ENCODE results near the gene RDH11.
"Not testable (repeated sequence)": the region's sequence is repeated elsewhere in the genome, so short reads cannot be mapped to it uniquely, and the experiment has no call there.

Gene RDH11

DNA sequence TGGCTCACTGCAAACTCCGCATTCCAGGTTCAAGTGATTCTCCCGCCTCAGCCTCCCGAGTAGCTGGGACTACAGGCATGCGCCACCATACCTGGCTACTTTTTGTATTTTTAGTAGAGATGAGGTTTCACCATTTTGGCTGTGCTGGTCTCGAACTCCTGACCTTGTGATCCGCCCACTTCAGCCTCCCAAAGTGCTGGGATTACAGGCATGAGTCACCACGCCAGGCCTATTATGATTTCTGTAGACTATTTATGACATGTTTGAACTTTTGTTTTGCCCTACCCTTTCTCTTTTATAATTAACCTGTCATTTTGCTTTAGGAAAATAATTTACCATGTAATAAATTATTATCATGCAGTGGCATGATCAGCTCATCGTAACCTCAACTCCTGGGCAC is 5.9 kb upstream of the RDH11 start, which contains the start of gene RDH12:
Gene RDH12 (plus strand): TSS at position 395 of the 400 bp plus-strand sequence. CDS start 20,757 bp downstream, outside the sequence.
- not testable (repeated sequence) for DNase-seq

DNA sequence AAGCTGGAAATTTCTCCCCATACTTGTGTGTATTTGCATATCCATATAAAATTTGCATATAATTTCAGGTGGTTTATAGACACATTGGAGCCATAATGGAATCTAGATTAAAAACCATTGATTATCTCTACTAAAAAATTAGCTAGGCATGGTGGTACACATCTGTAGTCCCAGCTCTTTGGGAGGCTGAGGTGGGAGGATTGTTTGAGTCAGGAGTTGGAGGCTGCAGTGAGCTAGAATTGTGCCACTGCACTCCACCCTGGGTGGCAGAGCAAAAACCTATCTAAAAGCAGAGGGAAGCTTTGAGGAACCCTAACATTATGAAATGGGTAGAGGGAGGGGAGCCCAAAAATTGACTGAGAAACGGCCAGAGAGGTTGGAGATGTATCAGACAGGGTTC is 2.6 kb upstream of the RDH11 start:
- DNase-seq: no peak

DNA sequence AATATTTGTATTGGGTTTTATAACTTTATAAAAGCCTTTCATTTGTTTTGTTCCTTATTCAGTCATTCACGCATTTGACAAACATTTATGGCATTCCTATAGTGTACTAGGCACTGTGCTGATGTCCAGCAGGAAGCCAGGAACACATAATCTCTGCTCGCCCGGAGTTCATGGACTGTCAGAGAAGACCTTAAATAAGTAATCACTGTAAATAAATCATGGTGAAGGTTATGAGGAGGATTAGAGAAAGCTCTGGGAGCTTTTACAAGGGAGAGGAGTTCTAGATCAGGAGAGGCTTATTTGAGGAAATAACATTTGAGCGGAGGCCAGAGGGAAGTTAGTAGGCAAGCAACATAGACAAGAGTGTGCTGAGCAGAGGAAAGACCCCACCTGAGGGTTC is 1.4 kb upstream of the RDH11 start:
- peak; percentile 17 to 32 (median 28) for DNase-seq

DNA sequence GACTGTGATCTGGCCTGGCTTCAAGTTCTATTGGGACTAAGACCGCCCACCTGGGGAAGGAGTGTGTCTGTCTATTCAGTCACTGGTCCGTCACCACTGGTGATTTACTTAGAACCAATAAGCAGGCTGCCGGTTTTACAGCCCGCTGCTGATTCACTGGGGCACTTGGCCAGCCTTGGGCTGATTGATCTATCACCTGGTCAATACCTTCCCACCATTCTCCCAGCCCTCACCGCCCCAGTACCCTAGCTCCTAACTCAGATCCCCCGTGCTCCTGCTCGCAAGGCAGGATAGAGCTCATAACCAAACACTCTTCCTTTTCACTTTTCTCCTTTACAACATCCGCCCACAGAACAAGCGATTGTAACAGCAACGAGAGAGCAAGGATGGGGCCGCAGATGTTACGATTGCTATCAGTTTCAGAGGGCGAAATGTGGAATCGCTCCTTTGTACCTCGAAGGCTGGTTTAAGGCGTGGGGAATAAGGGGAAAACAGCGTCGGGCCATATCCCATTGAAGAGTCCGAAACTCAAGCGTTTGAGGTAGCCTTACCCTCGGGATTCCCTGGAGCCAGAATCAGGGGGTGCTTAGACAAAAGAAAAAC is 672 bp downstream of the RDH11 start:
- peak; percentile 88 to 95 (median 92) for DNase-seq

DNA sequence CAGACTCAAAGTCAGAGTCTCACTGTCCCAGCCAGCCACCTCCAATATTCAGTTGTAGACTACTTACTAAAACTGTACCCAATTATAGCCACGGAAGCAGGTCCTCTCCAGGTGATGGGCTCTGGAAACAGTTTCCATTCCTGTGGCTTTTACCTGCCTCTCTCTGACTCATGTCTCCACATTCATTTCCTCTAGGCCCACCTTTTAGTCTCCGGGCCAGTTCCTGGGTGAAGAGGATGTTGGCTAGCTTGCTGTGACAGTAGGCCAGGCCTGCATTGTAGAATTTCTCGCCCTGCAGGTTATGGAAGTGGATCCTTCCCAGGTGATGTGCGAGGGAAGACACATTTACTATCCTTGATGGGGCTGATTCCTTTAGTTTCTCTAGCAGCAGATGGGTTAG is 5.6 kb downstream of the RDH11 start:
- DNase-seq: no peak

DNA sequence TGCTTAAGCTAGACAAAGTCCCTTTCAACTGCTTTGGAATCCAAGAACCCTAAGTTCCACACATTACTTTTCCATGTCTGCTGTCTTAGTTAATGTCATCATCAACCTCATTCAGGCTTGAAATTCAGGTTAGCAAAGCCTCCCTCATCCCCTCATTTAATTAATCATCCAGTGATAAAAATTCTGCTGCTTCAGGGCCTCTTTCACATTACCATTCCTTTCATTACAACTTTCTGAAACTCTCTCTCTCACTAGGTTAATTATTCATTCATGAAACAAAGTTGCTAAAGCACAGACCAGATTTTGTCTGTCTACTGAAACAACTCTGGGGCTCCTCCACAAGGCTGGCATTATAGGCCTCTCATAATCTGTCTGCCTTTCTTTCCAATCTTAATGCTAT is 11.7 kb downstream of the RDH11 start:
- no peak for DNase-seq

DNA sequence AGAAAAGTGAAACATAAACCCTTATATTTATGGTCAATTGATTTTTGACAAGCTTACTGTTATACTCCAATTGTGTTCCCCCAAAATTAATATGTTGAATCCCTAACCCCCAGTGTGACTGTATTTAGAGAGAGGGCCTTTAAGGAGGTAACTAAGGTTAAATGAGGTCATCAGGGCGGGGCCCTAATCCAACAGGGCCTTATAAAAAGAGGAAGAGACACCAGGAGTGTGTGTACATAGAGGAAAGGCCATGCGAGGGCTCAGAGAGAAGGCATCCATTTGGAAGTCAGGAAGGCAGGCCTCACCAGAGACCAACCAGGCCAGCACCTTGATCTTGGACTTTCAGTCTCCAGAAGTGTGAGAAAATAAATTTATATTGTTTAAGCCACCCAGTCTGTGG is 14.6 kb downstream of the RDH11 start:
- peak; percentile 89 to 90 (median 89) for DNase-seq

DNA sequence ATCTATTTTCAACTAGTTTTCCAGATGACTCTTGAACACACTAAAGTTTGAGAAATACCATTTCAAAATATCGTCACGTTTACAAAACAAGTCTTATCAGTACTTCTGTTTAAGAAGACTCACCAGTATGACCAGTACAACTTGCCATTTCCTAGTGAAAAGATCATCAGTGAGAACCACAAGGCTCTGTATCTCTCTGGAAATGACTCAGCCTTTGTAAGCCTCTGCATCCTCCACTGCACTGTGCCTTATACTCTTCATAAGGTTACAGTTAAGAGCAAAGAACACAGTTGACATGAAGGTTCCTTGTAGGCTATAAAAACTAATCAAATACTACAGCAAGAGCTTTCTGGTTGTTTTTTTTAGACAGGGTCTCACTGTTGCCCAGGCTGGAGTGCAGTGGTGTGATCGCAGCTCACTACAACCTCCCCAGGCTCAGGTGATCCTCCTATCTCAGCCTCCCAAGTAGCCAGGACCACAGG is 15.4 kb downstream of the RDH11 start:
- peak; percentile 56 to 85 (median 82) for DNase-seq

DNA sequence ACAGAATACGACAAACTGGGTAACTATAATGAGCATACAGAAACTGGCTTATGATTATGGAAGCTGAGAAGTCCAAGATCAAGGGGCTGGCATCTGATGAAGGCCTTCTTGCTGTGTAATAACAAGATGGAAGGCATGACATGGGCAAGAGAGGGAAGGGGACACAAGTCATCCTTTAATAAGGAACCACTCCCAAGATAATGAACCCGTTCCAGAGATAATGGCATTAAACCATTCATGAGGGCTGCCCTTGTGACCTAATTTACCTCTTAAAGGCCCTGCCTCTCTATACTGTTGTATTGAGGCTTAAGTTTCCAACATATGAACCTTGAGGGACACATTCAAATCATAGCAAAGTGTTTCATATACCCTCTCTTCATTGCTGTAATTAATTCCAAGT is 16.6 kb downstream of the RDH11 start:
- no peak for DNase-seq

DNA sequence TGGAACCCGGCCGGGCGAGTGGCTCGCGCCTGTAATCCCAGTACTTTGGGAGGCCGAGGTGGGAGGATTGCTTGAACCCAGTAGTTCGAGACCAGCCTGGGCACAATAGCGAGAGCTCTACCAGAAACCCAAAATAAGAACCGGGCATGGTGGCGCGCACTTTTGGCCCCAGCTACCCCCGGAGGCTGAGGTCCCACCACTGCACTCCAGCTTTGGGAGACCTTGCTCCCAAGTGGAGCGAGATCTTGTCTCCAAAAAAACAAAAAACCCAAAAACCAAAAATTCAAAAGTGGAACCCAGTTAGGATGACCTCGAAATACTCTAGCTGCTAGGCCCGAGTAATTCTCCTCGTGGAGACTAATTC is 20.4 kb downstream of the RDH11 start:
- DNase-seq: no peak

DNA sequence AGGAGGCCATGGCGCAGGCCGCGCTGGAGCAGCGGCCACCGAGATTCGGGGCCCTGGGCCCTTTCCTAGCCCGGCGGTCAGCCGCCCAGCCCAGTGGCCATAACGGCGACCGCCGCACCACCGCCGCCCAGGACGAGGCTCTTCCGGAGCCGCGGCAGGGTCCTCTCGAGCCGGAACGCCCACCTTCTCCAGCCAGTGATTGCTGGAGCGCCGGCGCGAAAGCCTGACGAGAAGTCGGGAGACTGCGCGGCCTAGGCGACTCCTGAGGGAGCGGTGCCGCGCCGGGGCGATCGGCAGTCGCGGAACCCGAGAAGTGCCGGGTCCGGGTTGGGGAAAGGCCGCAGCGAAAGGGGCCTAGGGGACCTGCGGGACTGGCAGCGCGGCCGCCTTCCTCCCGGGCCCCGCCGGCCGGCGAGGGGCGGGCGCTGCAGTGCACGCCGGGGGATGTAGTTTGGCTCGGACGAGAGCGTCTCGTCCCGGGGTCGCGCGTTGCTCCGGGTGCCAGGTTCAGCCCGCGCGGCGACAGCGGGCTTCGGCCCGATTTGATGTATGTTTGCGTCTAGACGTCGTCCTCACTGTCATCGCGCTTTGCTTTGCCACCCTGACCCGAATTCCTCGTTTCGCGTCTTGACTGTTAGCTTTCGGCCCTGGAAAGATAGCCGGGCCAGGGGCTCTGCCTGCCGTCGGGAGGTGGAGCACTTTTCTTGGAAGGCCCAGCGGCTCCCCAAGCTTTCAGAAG is 20.9 kb downstream of the RDH11 start, which contains the start of gene VTI1B:
Gene VTI1B (minus strand): TSS at position 153 of the 739 bp plus-strand sequence. CDS start 143 bp downstream, at position 10.
- peak; percentile 85 to 95 (median 89) for DNase-seq

DNA sequence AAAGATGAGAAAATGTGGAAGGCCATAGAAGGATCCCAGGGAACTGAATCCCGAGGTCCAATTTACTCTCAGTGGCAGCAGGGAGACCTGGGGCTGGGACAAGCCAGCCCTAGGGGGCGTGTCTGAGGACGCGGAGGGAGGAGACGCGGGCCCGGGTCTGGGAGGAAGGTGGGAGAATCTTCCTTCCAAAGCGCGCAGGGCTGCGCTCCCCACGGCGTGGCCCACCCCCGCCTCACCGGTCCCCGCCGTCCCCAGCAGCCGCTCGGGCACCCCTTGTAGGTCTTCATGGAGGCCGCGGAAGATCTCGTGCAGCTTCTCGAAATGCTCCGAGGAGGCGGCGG is 21.5 kb downstream of the RDH11 start:
- DNase-seq: peak; percentile 69 to 85 (median 71)

DNA sequence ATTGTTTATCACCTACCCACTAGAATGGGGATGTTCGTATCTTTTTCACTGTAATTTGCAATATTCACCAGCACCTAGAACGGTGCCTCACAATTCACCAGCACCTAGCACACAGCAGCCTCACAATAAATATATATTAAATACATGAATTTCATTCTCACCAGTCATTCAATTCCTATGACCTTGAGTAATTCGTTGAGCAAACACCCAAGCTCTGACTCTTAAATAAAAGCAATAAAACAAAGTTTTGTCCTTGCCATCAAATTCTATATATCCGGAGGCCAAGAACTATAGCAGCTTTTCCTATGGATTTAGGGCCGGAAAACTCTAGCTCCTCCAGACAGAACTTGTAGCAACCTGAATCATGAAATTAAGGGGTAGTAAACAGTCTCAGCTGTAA is 22.1 kb downstream of the RDH11 start:
- DNase-seq: no peak

DNA sequence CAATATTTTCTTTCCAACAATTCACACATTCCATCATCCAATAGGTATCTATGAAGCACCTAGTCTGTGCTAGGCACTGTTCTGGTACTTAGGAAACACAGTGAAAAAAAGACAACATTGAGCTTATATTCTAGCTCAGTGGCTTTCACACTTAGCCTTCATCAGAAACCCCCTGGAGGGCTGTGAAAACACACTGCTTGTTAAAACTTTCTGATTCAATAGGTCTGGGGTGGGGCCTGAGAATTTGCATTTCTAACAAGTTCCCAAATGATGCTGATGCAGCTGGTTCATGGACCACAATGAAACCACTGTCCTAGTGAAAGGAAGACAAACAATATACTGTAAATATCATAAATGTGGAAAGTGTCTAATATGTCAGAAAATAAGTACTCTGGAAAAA is 27.0 kb downstream of the RDH11 start:
- DNase-seq: no peak

DNA sequence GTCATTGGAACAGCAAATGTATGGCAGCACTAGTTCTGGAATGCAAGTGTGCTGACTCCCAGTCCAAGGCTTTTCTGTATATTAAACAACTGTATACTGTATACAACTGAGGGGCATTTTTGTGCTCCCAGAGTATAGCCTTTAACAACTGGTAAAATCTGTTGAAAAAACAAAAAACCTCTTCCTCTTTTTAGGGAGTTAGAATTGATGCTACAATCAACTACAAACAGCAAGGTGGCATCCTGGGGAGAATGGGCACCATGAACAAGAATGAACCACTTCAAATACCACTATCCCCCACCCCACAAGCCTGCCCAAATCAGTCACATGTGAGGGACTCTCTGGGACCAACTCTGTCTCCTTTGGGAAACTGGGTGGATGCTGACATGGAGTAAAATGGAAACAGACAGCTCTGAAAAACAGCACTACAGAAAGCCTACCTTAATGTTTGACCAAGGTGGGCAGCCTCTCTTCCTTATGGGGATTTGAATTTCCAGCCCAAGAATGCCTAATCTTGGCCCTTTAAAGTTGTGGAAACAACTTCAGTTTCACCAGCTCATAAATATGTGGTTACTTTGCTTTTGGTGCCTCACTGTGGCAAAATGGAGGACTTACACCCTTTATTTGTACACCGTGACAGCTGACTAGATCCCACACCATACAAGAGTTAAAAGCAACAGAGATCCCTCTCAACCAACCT is 28.7 kb downstream of the RDH11 start:
- DNase-seq: peak; percentile 62 to 74 (median 72)

DNA sequence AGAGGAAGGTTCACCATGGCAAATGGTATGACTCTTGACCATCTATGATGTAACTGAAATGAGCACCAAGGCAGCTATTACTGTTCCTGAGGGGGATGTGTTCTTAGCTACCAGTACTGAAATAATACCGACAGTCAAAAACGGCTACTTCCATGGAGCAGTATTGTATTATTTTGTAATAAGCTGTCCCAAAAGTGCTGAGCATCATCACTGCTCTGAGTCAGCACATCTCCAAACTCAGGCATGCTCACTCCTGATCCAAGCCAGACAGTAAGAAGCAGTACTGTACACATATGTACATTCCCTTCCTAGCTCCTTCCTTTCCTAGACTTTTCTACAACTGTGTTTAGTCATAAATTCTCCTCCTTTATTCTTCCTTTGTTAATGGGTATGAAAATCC is 29.7 kb downstream of the RDH11 start:
- DNase-seq: peak; percentile 28 to 56 (median 49)

DNA sequence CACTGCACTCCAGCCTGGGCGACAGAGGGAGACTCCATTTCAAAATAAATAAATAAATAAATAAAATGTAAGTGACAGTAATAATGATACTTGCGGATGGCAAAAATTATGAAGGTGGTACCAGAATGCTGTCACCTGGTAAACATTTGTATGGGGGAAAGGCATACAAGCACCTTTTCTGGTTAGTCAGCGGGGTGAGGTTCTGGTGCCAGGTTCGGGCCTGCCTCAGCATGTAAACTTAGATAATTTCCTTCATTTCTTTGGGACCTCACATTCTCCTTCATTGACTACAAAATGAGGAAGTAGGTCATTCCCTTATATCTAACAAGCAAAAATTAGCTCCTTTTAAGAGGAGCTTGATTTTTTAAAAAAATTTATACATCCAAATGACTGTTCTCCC is 31.9 kb downstream of the RDH11 start:
- DNase-seq: no peak

DNA sequence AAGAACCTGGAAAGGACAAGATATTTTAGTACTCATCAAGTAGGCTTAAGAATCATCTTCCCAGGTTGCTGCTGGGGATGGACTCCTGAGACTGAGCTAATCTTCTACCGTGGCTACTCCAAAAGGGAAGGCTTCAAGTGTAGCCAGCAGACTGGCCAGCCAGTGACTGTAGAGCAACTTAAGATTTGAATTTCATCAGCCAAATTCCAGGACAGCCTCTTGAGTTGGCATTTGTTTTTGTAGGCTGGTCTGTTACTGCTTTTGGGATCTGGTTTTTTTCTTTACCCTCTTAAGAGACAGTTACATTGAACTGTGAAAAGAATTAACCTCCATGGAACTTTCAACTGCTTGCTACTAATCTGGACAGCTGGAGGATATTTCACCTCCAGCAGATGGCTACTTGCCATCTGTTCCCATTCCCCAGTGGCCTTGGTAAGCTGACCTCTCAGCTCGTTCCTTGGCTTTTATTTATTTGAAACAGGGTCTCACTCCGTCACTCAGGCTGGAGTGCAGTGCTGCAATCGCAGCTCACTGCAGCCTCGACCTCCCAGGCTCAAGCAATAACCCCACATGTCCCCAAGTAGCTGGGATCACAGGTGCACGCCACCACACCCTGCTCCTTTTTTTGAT is 41.8 kb downstream of the RDH11 start:
- no peak for DNase-seq

DNA sequence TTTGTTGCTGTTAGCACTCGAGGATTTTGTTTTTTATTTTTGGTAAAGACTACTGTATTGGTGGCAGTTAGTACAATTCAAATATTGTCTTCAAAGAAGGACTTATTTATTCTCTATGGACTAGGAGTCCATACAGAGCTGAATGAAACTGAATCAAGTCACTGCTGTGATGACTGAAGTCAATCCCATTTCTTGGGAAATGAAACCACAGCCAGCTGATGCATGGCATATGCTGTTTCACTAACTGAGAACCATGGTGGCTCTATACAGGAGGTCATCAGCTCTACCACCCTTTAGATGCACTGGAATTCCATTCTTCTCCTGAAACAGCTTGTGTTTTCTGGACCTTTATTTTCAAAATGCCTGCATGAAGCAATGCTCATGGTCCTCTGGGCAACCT is 43.4 kb downstream of the RDH11 start:
- no peak for DNase-seq

DNA sequence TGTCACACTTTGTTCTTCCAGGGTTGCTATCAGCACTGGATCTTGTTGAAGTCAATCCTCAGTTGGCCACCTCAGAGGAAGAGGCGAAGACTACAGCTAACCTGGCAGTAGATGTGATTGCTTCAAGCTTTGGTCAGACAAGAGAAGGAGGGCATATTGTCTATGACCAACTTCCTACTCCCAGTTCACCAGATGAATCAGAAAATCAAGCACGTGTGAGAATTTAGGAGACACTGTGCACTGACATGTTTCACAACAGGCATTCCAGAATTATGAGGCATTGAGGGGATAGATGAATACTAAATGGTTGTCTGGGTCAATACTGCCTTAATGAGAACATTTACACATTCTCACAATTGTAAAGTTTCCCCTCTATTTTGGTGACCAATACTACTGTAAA is 44.9 kb downstream of the RDH11 start:
- no peak for DNase-seq

DNA sequence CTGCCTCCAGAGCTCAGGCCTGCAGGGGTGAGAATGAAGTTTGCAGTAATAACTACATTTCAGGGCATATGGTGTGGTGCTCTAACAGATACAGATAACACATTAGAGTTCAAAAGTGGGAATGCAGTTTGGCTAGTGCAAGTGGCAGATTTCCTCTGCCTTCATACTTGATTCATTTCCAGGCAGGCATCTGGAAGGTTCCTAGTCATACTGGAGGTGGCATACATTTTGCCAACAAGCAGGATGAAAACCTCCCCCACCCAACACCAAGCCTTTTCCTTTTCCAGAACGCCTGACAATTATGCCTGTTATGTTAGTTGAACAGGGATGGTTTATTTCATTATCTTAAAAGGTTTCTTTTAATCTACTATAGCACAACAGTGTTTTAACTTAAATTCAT is 45.4 kb downstream of the RDH11 start:
- no peak for DNase-seq

DNA sequence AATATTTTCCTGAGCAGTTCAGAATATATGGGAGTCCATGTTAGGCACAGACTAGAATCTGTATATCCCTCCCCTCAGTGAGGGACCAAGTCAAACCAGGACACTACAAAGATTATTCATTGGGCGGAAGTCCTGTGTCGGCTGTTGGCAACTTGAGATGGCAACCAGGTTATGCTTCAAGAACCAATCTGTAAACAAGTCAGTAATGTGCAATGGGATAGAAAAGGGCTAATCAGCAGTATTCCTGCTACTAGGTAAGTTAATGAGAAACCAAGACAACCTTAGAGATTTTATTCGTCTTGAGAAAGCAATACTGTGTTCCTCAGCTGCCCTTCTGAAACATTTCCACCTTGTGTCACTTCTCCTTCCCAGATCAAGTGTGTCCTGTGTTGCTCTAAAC is 49.4 kb downstream of the RDH11 start:
- DNase-seq: no peak

DNA sequence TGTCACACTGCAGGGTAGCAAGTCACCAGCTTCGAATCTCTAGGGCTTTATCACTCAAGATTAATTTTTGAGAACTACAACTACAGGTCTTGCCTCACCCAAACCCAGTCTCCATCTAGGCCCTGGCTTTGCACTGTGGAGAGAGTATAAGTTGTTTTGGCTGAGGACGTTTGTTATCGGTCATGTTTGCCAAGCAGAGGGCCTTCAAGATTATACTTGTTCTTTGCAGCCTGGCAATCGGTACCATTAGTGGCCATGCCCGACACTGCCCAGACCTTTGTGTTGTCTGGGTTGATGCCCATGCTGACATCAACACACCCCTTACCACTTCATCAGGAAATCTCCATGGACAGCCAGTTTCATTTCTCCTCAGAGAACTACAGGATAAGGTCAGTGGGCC is 50.1 kb downstream of the RDH11 start:
- DNase-seq: no peak

Data from suppressor macrophage treated with lipopolysaccharide for 1 hour (primary cell).